ENCODE results near the gene FUT2. TPM values are rescaled to one million over a fixed set of nuclear protein-coding genes. Genes with fewer than 3 reads are reported as not detected.
A peak's percentile ranks its signal among the peaks of the same experiment; 100 is the strongest.

The FUT2 gene
- total and polyA plus RNA-seq, 2 donors (not counting 1 experiment from before 2014, with no cell fraction given), result under 0.01 TPM; not detected in 1

GRCh38 chr19:48751845-48752495 is 56.2 kb downstream of the FUT2 start:
- H4K20me1 ChIP-seq (ENCODE audit: control insufficient read depth, extremely low read depth, insufficient read depth, low read length), result no peaks in the 10 kb centered on the region
- DNase-seq (ENCODE audit: low read depth in 2 of 2), result no peak
- H2AFZ ChIP-seq (ENCODE audit: low read length), result no peak overlapping the region
- no peak overlapping the region for H3K27ac ChIP-seq (ENCODE audit: insufficient read depth, low read length)
- peaks cover 22% of the 10 kb centered on the region for H3K27me3 ChIP-seq (ENCODE audit: control insufficient read depth, insufficient read depth, low read length)
- peak overlapping the region in 3 of 4 experiments; percentile 4 to 37 (median 4) for H3K4me3 ChIP-seq (replicated peaks in 1 of 4; ENCODE audit: control extremely low read depth in 1 of 4, insufficient read depth in 1 of 4, low read depth in 3 of 4, low read length in 4 of 4)
- no peaks in the 10 kb centered on the region for H3K36me3 ChIP-seq (ENCODE audit: control insufficient read depth, insufficient read depth, low read length)
- TF ChIP-seq, protein P1, sequence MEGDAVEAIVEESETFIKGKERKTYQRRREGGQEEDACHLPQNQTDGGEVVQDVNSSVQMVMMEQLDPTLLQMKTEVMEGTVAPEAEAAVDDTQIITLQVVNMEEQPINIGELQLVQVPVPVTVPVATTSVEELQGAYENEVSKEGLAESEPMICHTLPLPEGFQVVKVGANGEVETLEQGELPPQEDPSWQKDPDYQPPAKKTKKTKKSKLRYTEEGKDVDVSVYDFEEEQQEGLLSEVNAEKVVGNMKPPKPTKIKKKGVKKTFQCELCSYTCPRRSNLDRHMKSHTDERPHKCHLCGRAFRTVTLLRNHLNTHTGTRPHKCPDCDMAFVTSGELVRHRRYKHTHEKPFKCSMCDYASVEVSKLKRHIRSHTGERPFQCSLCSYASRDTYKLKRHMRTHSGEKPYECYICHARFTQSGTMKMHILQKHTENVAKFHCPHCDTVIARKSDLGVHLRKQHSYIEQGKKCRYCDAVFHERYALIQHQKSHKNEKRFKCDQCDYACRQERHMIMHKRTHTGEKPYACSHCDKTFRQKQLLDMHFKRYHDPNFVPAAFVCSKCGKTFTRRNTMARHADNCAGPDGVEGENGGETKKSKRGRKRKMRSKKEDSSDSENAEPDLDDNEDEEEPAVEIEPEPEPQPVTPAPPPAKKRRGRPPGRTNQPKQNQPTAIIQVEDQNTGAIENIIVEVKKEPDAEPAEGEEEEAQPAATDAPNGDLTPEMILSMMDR (conservative IDR thresholded peaks at IDR 0.05 in 1 of 2, IDR thresholded peaks at IDR 0.05 in 1 of 2; ENCODE audit: low read depth in 1 of 2, low read length in 2 of 2), result no peak
- no peak for TF ChIP-seq EZH2 (IDR thresholded peaks at IDR 0.05; ENCODE audit: low read length, missing control alignments)
- H3K9ac ChIP-seq (ENCODE audit: insufficient read depth, low read length), result no peak overlapping the region
- peaks cover 3% of the 10 kb centered on the region for H3K4me1 ChIP-seq (ENCODE audit: control insufficient read depth, extremely low read depth, insufficient read depth, low read length)
- H3K79me2 ChIP-seq (ENCODE audit: control insufficient read depth, insufficient read depth, low read length), result no peaks in the 10 kb centered on the region
- peak overlapping the region; percentile 48 for H3K4me2 ChIP-seq (ENCODE audit: extremely low read depth, insufficient read depth, low read length)
- H3K9me3 ChIP-seq (ENCODE audit: control insufficient read depth, insufficient read depth, low read depth, low read length), result no peaks in the 10 kb centered on the region

DNA sequence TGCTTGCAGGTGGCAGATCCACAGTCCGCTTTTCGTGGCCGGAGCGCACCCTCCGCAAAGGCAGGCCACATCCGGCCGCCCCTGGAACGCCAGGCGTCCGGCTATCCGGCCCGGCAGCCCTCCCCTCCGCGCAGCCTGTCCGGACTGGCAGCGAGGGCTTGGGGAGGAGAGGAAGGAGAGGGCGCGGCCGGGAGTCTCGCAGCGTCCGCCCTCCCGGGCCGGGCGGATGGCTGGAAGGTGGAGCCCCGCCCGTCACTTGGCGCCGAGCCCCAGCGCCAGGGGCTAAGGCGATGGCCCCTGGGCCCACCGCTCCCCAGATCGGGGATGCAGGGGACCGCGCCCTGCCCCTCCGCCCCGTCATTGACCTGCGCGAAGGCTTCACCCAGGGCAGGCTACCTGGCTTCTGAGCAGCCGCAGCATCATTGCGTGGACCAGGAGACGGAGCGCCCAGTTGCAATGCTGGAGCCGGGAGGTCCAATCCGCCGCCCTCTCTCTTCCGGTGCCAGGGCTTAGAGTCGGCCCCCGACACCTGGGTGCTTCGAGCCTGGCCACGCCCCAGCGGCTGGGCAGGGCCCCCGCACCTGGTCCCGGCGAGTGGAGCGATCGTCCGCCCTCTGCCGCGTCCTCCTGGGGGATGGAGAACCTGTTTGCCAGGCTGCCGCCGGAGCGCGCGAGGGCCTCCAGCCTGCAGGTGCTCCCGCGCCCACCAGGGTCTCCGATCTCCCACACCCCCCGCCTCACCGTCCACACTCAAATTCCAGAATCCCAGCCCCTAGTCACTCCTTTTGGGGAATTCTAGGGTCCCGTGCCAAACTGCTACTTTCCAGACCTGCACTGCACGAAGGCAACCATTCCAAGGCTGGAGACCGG is 57.0 kb downstream of the FUT2 start, which contains the start of gene FUT1:
Gene FUT1, minus strand, starts transcription at position 146 of the 870 bp plus-strand sequence. CDS start 1,360 bp downstream, outside the sequence.
- Histone ChIP-seq H3K27me3 (ENCODE audit: control insufficient read depth, insufficient read depth, low read length) (peaks cover 22% of the 10 kb centered on the region), H3K4me3 (replicated peaks in 1 of 4; ENCODE audit: control extremely low read depth in 1 of 4, insufficient read depth in 1 of 4, low read depth in 3 of 4, low read length in 4 of 4) (peak within 1 kb of the TSS in 3 of 4 experiments; percentile 4 to 37 (median 4)), H3K36me3 (ENCODE audit: control insufficient read depth, insufficient read depth, low read length) (no peaks in the 10 kb centered on the region), H4K20me1 (ENCODE audit: control insufficient read depth, extremely low read depth, insufficient read depth, low read length) (no peaks in the 10 kb centered on the region), H3K4me1 (ENCODE audit: control insufficient read depth, extremely low read depth, insufficient read depth, low read length) (peaks cover 3% of the 10 kb centered on the region), H3K9me3 (ENCODE audit: control insufficient read depth, insufficient read depth, low read depth, low read length) (no peaks in the 10 kb centered on the region), H3K79me2 (ENCODE audit: control insufficient read depth, insufficient read depth, low read length) (no peaks in the 10 kb centered on the region), H2AFZ (ENCODE audit: low read length) (no peak within 1 kb of the TSS), H3K27ac (ENCODE audit: insufficient read depth, low read length) (no peak within 1 kb of the TSS), H3K4me2 (ENCODE audit: extremely low read depth, insufficient read depth, low read length) (peak within 1 kb of the TSS; percentile 48), H3K9ac (ENCODE audit: insufficient read depth, low read length) (no peak within 1 kb of the TSS)
- peak in 1 of 2 donors; percentile 40 for DNase-seq (ENCODE audit: low read depth in 2 of 2)
- peak; percentile 59 for TF ChIP-seq EZH2 (IDR thresholded peaks at IDR 0.05; ENCODE audit: low read length, missing control alignments)
- TF ChIP-seq, protein P1 (conservative IDR thresholded peaks at IDR 0.05 in 1 of 2, IDR thresholded peaks at IDR 0.05 in 1 of 2; ENCODE audit: low read depth in 1 of 2, low read length in 2 of 2), result no peak

DNA sequence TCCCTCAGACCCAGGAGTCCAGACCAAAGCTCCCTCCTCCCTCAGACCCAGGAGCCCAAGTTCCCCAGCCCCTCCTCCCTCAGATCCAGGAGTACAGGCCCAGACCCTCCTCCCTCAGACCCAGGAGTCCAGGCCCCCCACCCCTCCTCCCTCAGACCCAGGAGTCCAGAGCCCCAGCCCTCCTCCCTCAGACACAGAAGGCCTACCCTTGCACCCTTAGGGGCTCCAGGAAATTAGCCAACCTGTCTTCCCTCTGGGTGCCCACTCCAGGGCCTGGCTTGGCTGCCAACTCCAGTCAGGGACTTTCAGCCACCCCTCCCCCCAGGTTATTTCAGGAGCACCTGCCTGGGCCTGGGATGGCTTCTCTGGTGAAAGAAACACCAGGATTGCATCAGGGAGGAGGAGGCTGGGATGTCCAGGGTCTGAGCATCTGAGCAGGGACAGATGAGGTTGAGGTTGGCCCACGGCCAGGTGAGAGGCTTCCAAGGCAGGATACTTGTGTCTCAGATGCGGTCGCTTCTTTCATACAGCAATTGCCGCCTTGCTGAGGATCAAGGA is 59.4 kb downstream of the FUT2 start, which contains the start of gene FGF21:
Gene FGF21, plus strand, starts transcription at position 441 of the 558 bp plus-strand sequence. CDS start 713 bp downstream, outside the sequence.
- H3K4me2 ChIP-seq (ENCODE audit: extremely low read depth, insufficient read depth, low read length), result no peak within 1 kb of the TSS
- peaks cover 3% of the 10 kb centered on the region for H3K4me1 ChIP-seq (ENCODE audit: control insufficient read depth, extremely low read depth, insufficient read depth, low read length)
- no peak within 1 kb of the TSS for H3K27ac ChIP-seq (ENCODE audit: insufficient read depth, low read length)
- no peaks in the 10 kb centered on the region for H3K79me2 ChIP-seq (ENCODE audit: control insufficient read depth, insufficient read depth, low read length)
- H3K27me3 ChIP-seq (ENCODE audit: control insufficient read depth, insufficient read depth, low read length), result peaks cover 18% of the 10 kb centered on the region
- H3K36me3 ChIP-seq (ENCODE audit: control insufficient read depth, insufficient read depth, low read length), result no peaks in the 10 kb centered on the region
- H3K9ac ChIP-seq (ENCODE audit: insufficient read depth, low read length), result no peak within 1 kb of the TSS
- no peak for DNase-seq (ENCODE audit: low read depth in 2 of 2)
- TF ChIP-seq, protein P1 (conservative IDR thresholded peaks at IDR 0.05 in 1 of 2, IDR thresholded peaks at IDR 0.05 in 1 of 2; ENCODE audit: low read depth in 1 of 2, low read length in 2 of 2), result no peak
- no peak for TF ChIP-seq EZH2 (IDR thresholded peaks at IDR 0.05; ENCODE audit: low read length, missing control alignments)
- no peaks in the 10 kb centered on the region for H3K9me3 ChIP-seq (ENCODE audit: control insufficient read depth, insufficient read depth, low read depth, low read length)
- no peaks in the 10 kb centered on the region for H4K20me1 ChIP-seq (ENCODE audit: control insufficient read depth, extremely low read depth, insufficient read depth, low read length)
- no peak within 1 kb of the TSS for H2AFZ ChIP-seq (ENCODE audit: low read length)
- no peak within 1 kb of the TSS for H3K4me3 ChIP-seq (replicated peaks in 1 of 4; ENCODE audit: control extremely low read depth in 1 of 4, insufficient read depth in 1 of 4, low read depth in 3 of 4, low read length in 4 of 4)
